GM19238 (cell line): ENCODE data around the gene OLIG2.

Source experiments
- DNase-seq: peaks from one replicate; pipeline ENCODE4 v3.0.0; 2011; ENCODE audit warnings: low spot score; ENCODE audit not compliant: insufficient read length

The OLIG2 gene

GRCh38 chr21:33019885-33020557 is 5.7 kb upstream of the OLIG2 start:
- no peak for DNase-seq

GRCh38 chr21:33020558-33021100 is 5.1 kb upstream of the OLIG2 start:
- no peak for DNase-seq

GRCh38 chr21:33021150-33021549 is 4.6 kb upstream of the OLIG2 start:
- no peak for DNase-seq

GRCh38 chr21:33021667-33022066 is 4.1 kb upstream of the OLIG2 start:
- no peak for DNase-seq

GRCh38 chr21:33022489-33022827 is 3.3 kb upstream of the OLIG2 start:
- no peak for DNase-seq

GRCh38 chr21:33022828-33023573 is 2.7 kb upstream of the OLIG2 start:
- DNase-seq = no peak

- DNase-seq = no peak
Measured at GRCh38 chr21:33023574-33024200, 2.0 kb upstream of the OLIG2 start.

GRCh38 chr21:33024201-33025103 is 1.3 kb upstream of the OLIG2 start:
- no peak for DNase-seq

- no peak for DNase-seq
Measured at GRCh38 chr21:33025106-33025488, 638 bp upstream of the OLIG2 start.

GRCh38 chr21:33026443-33026858 is 716 bp downstream of the OLIG2 start:
- no peak for DNase-seq

- no peak for DNase-seq
Measured at GRCh38 chr21:33026878-33027400, 1.2 kb downstream of the OLIG2 start.

GRCh38 chr21:33027401-33028286 is 1.9 kb downstream of the OLIG2 start:
- DNase-seq = no peak

- DNase-seq = no peak
Measured at GRCh38 chr21:33028287-33028670, 2.5 kb downstream of the OLIG2 start.

GRCh38 chr21:33028773-33029384 is 3.1 kb downstream of the OLIG2 start:
- DNase-seq = no peak

GRCh38 chr21:33029385-33029921 is 3.7 kb downstream of the OLIG2 start:
- DNase-seq = no peak

- no peak for DNase-seq
Measured at GRCh38 chr21:33029975-33030461, 4.3 kb downstream of the OLIG2 start.

- DNase-seq = no peak
Measured at GRCh38 chr21:33030633-33031032, 4.9 kb downstream of the OLIG2 start.

GRCh38 chr21:33031152-33031911 is 5.6 kb downstream of the OLIG2 start:
- DNase-seq = no peak
